Immature natural killer cell (primary cell): ENCODE data around the gene SLC24A5. TPM values are rescaled to one million over a fixed set of nuclear protein-coding genes. Genes with fewer than 3 reads are reported as not detected.

Experiments used
- DNase-seq, 3 donors: peaks; one replicate each; pipeline ENCODE4 v3.0.0; 2022; ENCODE audit warnings: mixed read lengths in 1 of 3
- H3K27ac Mint-ChIP-seq, 6 donors: one replicate each; pipeline ENCODE4 v1.8.0; 2020; ENCODE audit warnings: mixed read lengths in 6 of 6, mild to moderate bottlenecking in 5 of 6, inconsistent platforms in 4 of 6, moderate library complexity in 3 of 6
- H3K27me3 Mint-ChIP-seq, 3 donors: one replicate each; pipeline ENCODE4 v1.8.0; 2020 to 2021; ENCODE audit warnings: low read depth in 3 of 3, mild to moderate bottlenecking in 3 of 3, mixed read lengths in 3 of 3, moderate library complexity in 3 of 3, inconsistent platforms in 1 of 3
- H3K36me3 Mint-ChIP-seq, 3 donors: one replicate each; pipeline ENCODE4 v1.8.0; 2020; ENCODE audit warnings: mixed read lengths in 3 of 3, inconsistent platforms in 2 of 3, mild to moderate bottlenecking in 2 of 3
- H3K4me1 Mint-ChIP-seq, 2 donors: one replicate each; pipeline ENCODE4 v1.8.0; 2020; ENCODE audit warnings: inconsistent platforms in 2 of 2, mild to moderate bottlenecking in 2 of 2, mixed read lengths in 2 of 2, moderate library complexity in 1 of 2
- H3K4me3 Mint-ChIP-seq, 5 donors: one replicate each; pipeline ENCODE4 v1.8.0; 2020; ENCODE audit warnings: mild to moderate bottlenecking in 5 of 5, mixed read lengths in 5 of 5, inconsistent platforms in 3 of 5, moderate library complexity in 3 of 5
- H3K9me3 Mint-ChIP-seq, 6 donors: one replicate each; pipeline ENCODE4 v1.8.0; 2020; ENCODE audit warnings: mild to moderate bottlenecking in 6 of 6, mixed read lengths in 6 of 6, inconsistent platforms in 4 of 6, moderate library complexity in 3 of 6
- polyA plus RNA-seq, 3 donors: library from polyadenylated mRNA; unstranded; fragments of 300-500 nt; fragmentation: Illumina TruSeq; gene quantifications; one replicate each; pipeline ENCODE4 v1.2.3, GENCODE V29; 2021

SLC24A5 gene
- polyA plus RNA-seq, 3 donors from 2014 or later = not detected

DNA sequence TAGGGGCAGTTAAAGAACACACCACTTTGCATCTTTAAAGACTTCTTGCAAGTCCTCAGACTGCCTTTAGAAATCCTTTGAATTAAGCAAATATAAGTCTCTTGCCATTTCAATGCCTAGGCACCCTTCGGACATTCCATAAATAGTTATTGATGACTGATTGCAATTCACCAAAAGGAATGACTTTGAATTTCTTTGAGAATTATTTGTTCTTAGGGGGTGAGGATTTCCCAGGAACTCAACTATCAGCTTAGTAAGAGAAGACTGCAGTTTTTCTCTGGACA is 57.8 kb downstream of the SLC24A5 start:
- Mint-ChIP-seq H3K27me3 (peaks cover 3 to 6% (median 3%) of the 10 kb centered on the region in 3 donors), H3K27ac (no peak overlapping the region), H3K9me3 (peaks cover 0 to 5% (median 0%) of the 10 kb centered on the region in 6 donors), H3K4me1 (peaks cover 10 to 14% of the 10 kb centered on the region in 2 donors), H3K36me3 (no peaks in the 10 kb centered on the region), H3K4me3 (peak overlapping the region; percentile 61 to 78 (median 74))
- DNase-seq = no peak

- no peak overlapping the region for H3K4me3 Mint-ChIP-seq
- H3K27ac Mint-ChIP-seq = no peak overlapping the region
- H3K36me3 Mint-ChIP-seq = no peaks in the 10 kb centered on the region
- DNase-seq = no peak
- H3K27me3 Mint-ChIP-seq = peaks cover 0 to 3% (median 1%) of the 10 kb centered on the region in 3 donors
- no peaks in the 10 kb centered on the region for H3K4me1 Mint-ChIP-seq
- peaks cover 0 to 5% (median 0%) of the 10 kb centered on the region in 6 donors for H3K9me3 Mint-ChIP-seq
These were observed 62.0 kb downstream of the SLC24A5 start for GRCh38 chr15:48182749-48183148.

- Mint-ChIP-seq H3K4me1 (no peaks in the 10 kb centered on the region), H3K4me3 (no peak overlapping the region)
These were observed 64.7 kb downstream of the SLC24A5 start for GRCh38 chr15:48185529-48185928.

GRCh38 chr15:48186271-48186670 is 65.5 kb downstream of the SLC24A5 start:
- Mint-ChIP-seq H3K9me3 (peaks cover 0 to 6% (median 0%) of the 10 kb centered on the region in 6 donors), H3K36me3 (no peaks in the 10 kb centered on the region), H3K4me3 (no peak overlapping the region), H3K27ac (no peak overlapping the region), H3K4me1 (no peaks in the 10 kb centered on the region), H3K27me3 (peaks cover 1 to 4% (median 4%) of the 10 kb centered on the region in 3 donors)
- no peak for DNase-seq

More at GRCh38 chr15:48185529-48185928, 64.7 kb downstream of the SLC24A5 start:
- Mint-ChIP-seq H3K36me3 (no peaks in the 10 kb centered on the region), H3K27ac (no peak overlapping the region), H3K27me3 (peaks cover 0 to 3% (median 1%) of the 10 kb centered on the region in 3 donors), H3K9me3 (peaks cover 0 to 5% (median 0%) of the 10 kb centered on the region in 6 donors)
- DNase-seq = no peak

GRCh38 chr15:48190932-48191573 is 70.3 kb downstream of the SLC24A5 start:
- Mint-ChIP-seq H3K4me1 (no peaks in the 10 kb centered on the region), H3K27me3 (peaks cover 1 to 6% (median 5%) of the 10 kb centered on the region in 3 donors), H3K4me3 (no peak overlapping the region), H3K27ac (no peak overlapping the region), H3K36me3 (no peaks in the 10 kb centered on the region), H3K9me3 (peaks cover 0 to 10% (median 0%) of the 10 kb centered on the region in 6 donors)
- DNase-seq = peak in 2 of 3 donors; percentile 3 to 6

- Mint-ChIP-seq H3K4me3 (no peak within 1 kb of the TSS), H3K27me3 (peaks cover 1 to 6% (median 6%) of the 10 kb centered on the region in 3 donors)
These were observed 70.9 kb downstream of the SLC24A5 start, which contains the start of gene CTXN2 for GRCh38 chr15:48191574-48192225. TSS of gene CTXN2 (plus strand) at chr15:48191665. CDS start at chr15:48201301, 9,636 bp downstream.

More at GRCh38 chr15:48191574-48192225, 70.9 kb downstream of the SLC24A5 start, which contains the start of gene CTXN2:
- peaks cover 0 to 10% (median 0%) of the 10 kb centered on the region in 6 donors for H3K9me3 Mint-ChIP-seq
- no peak for DNase-seq
- no peak within 1 kb of the TSS for H3K27ac Mint-ChIP-seq
- H3K36me3 Mint-ChIP-seq = no peaks in the 10 kb centered on the region
- no peaks in the 10 kb centered on the region for H3K4me1 Mint-ChIP-seq

Other genes starting within 250 kb of the SLC24A5 start
- gene MYEF2, start 57.3 kb downstream of the SLC24A5 start, polyA plus RNA-seq = 1 to 10 TPM in 2 of 3 donors, not detected in 1; 1.5 to 1.6 TPM
- not detected for gene CTXN2, start 70.7 kb downstream of the SLC24A5 start, polyA plus RNA-seq
- gene SLC12A1, start 85.3 kb downstream of the SLC24A5 start, polyA plus RNA-seq = not detected
- gene DUT, start 210.4 kb downstream of the SLC24A5 start, polyA plus RNA-seq = 100 to 1,000 TPM in 1 of 3 donors, 10 to 100 TPM in 2; 84.0 to 125 (median 89.7) TPM